ENCODE results near the gene LY9.

GRCh38 chr1:160827418-160827817, 31.4 kb downstream of the LY9 start:
- TF ChIP-seq CTCF (IDR thresholded peaks at IDR 0.05) = no peak
- TF ChIP-seq POLR2A (IDR thresholded peaks at IDR 0.05) = no peak
